Measurements from ENCODE around the gene KLK15. TPM values are rescaled to one million over a fixed set of nuclear protein-coding genes. Genes with fewer than 3 reads are reported as not detected.

KLK15 gene
- total and polyA plus RNA-seq, 2 donors (not counting 3 experiments of a cell fraction or from before 2014, with no cell fraction given) = not detected

DNA sequence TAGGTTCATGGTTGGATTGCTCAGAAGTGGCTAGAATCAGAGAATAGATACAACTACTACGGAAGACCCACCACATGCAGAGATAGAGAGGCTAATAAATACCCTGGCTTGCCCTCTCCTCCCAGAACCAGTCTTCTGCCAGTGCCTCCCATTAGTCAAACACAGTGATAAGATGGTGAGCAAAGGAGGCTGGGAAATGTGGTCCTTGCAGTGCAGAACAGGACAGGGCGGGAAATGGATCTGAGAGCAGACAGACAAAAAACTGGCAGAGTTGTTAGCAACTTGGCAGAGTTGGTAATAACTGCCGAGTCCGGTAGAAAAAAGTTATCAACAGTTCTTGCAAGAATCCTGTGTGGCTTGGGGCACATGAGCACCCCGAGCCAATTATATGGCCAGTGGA is 18.5 kb downstream of the KLK15 start:
- Histone ChIP-seq H3K36me3 (ENCODE audit: control insufficient read depth in 2 of 2, extremely low read depth in 1 of 2, insufficient read depth in 2 of 2, low read length in 2 of 2) (no peaks in the 10 kb centered on the region), H3K27ac (ENCODE audit: insufficient read depth, low read depth, low read length) (no peak overlapping the region), H3K27me3 (ENCODE audit: control insufficient read depth in 2 of 2, insufficient read depth in 2 of 2, low read length in 2 of 2) (peaks cover 9 to 19% of the 10 kb centered on the region in 2 experiments), H3K4me1 (ENCODE audit: control insufficient read depth, extremely low read depth, insufficient read depth, low read length) (no peaks in the 10 kb centered on the region), H2AFZ (ENCODE audit: low read depth, low read length) (no peak overlapping the region), H3K9me1 (replicated peaks; ENCODE audit: control insufficient read depth, extremely low read depth, insufficient read depth, low read length) (no peaks in the 10 kb centered on the region), H3K9me3 (replicated peaks; ENCODE audit: control insufficient read depth, insufficient read depth, low read length) (no peaks in the 10 kb centered on the region), H3K79me2 (ENCODE audit: control insufficient read depth, insufficient read depth, low read length) (no peaks in the 10 kb centered on the region), H3K4me3 (replicated peaks in 1 of 3; ENCODE audit: insufficient read depth in 1 of 3, low read depth in 1 of 3, low read length in 3 of 3) (no peak overlapping the region), H3K9ac (replicated peaks; ENCODE audit: extremely low read depth, insufficient read depth, low read length) (no peak overlapping the region), H4K20me1 (replicated peaks; ENCODE audit: control insufficient read depth, extremely low read depth, insufficient read depth, low read length) (no peaks in the 10 kb centered on the region), H3K4me2 (ENCODE audit: insufficient read depth, low read length) (no peak overlapping the region)
- BruUV-seq (replicated peaks) = no TSS peak
- DNase-seq (ENCODE audit: low read depth, low spot score) = no peak
- no peak for FAIRE-seq
- TF ChIP-seq FOS (IDR thresholded peaks at IDR 0.05; ENCODE audit: borderline replicate concordance, insufficient read depth, low read length) (no peak), POLR2A (IDR thresholded peaks at IDR 0.05; ENCODE audit: low read depth, low read length) (no peak), POLR2AphosphoS5 (IDR thresholded peaks at IDR 0.05; ENCODE audit: insufficient read depth, low read depth, low read length) (no peak), MYC (IDR thresholded peaks at IDR 0.05; ENCODE audit: low read depth, low read length) (no peak), GATA2 (IDR thresholded peaks at IDR 0.05; ENCODE audit: insufficient read depth, insufficient read length, low read depth, low read length) (no peak), JUN (IDR thresholded peaks at IDR 0.05; ENCODE audit: borderline replicate concordance, insufficient read depth, insufficient read length, low read depth) (no peak), EZH2 (IDR thresholded peaks at IDR 0.05; ENCODE audit: borderline replicate concordance, low read depth, low read length, severe bottlenecking) (no peak)
- TF ChIP-seq, protein P1, sequence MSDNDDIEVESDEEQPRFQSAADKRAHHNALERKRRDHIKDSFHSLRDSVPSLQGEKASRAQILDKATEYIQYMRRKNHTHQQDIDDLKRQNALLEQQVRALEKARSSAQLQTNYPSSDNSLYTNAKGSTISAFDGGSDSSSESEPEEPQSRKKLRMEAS (IDR thresholded peaks at IDR 0.05; ENCODE audit: insufficient read depth, insufficient read length) = no peak
- TF ChIP-seq, protein P2, sequence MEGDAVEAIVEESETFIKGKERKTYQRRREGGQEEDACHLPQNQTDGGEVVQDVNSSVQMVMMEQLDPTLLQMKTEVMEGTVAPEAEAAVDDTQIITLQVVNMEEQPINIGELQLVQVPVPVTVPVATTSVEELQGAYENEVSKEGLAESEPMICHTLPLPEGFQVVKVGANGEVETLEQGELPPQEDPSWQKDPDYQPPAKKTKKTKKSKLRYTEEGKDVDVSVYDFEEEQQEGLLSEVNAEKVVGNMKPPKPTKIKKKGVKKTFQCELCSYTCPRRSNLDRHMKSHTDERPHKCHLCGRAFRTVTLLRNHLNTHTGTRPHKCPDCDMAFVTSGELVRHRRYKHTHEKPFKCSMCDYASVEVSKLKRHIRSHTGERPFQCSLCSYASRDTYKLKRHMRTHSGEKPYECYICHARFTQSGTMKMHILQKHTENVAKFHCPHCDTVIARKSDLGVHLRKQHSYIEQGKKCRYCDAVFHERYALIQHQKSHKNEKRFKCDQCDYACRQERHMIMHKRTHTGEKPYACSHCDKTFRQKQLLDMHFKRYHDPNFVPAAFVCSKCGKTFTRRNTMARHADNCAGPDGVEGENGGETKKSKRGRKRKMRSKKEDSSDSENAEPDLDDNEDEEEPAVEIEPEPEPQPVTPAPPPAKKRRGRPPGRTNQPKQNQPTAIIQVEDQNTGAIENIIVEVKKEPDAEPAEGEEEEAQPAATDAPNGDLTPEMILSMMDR (IDR thresholded peaks at IDR 0.05; ENCODE audit: extremely low read depth in 1 of 2, insufficient read depth in 1 of 2, low read depth in 1 of 2, low read length in 2 of 2) = no peak
- POLR2A ChIA-PET = no interaction called here
- intact Hi-C loops (cut with micrococcal nuclease) (no loop called here), dilution Hi-C loops (cut with MboI; ENCODE audit: extremely low pct_ligation_motif_present, low sequenced_read_pairs) (no loop called here)
- CTCF ChIA-PET = interaction anchor here (0.8 to 1.3 kb wide), 3 partner anchors 107 to 277 kb away, joined by 3 to 4 read pairs (median 3); no protein-coding TSS in a partner anchor

All from endothelial cell of umbilical vein (primary cell).